ENCODE results near the gene RNF32.

- no peak for TF ChIP-seq CTCF (IDR thresholded peaks at IDR 0.05)
- no peak for TF ChIP-seq ZNF232 (CRISPR knock-in tag; IDR thresholded peaks at IDR 0.05)
- no peak for TF ChIP-seq ZNF532 (CRISPR knock-in tag; IDR thresholded peaks at IDR 0.05; ENCODE audit: borderline replicate concordance)
- TF ChIP-seq ELF4 (CRISPR knock-in tag; IDR thresholded peaks at IDR 0.05; ENCODE audit: low read depth), result no peak
- no peak for TF ChIP-seq MLX (CRISPR knock-in tag; IDR thresholded peaks at IDR 0.05)
- TF ChIP-seq TEAD4 (CRISPR knock-in tag; IDR thresholded peaks at IDR 0.05), result no peak
Measured at GRCh38 chr7:156691764-156692163, 51.2 kb downstream of the RNF32 start.

Data from WTC11 (cell line).